Upper lobe of right lung (tissue), 1 donor: Measurements from ENCODE around the gene BSG. TPM values are rescaled to one million over a fixed set of nuclear protein-coding genes. Genes with fewer than 3 reads are reported as not detected.

Experiments used
- ATAC-seq: fragments of 200-7000 bp; cut with Tn5 transposase; one replicate; pipeline ENCODE4 v1.9.1; 2020; ENCODE audit warnings: mild to moderate bottlenecking, moderate library complexity
- DNase-seq: peaks from one replicate; pipeline ENCODE4 v3.0.0-alpha.2; 2020
- H3K27ac ChIP-seq: fragments of 200-600 bp; one replicate; pipeline ENCODE4 v1.8.0; 2022
- H3K27me3 ChIP-seq: fragments of 200-600 bp; one replicate; pipeline ENCODE4 v1.8.0; 2022; ENCODE audit warnings: mild to moderate bottlenecking
- H3K36me3 ChIP-seq: fragments of 200-600 bp; one replicate; pipeline ENCODE4 v1.8.0; 2022
- H3K4me1 ChIP-seq: fragments of 200-600 bp; one replicate; pipeline ENCODE4 v1.8.0; 2022
- H3K4me3 ChIP-seq: fragments of 200-600 bp; one replicate; pipeline ENCODE4 v1.8.0; 2022; ENCODE audit warnings: mild to moderate bottlenecking
- H3K9me3 ChIP-seq: fragments of 200-600 bp; one replicate; pipeline ENCODE4 v1.8.0; 2022
- intact Hi-C: fragments of 100-400 bp; cut with DNase I; formaldehyde crosslinking; loops from one replicate; pipeline ENCODE4 v1.11.0; 2022
- total RNA-seq: library from RNA; stranded (reverse); fragmentation: NEBNext Ultra II Directional; extraction: Animal tissue kit (Norgen Biotek cat#: 25700); gene quantifications from one replicate; pipeline ENCODE4 v1.2.1, GENCODE V29; 2021
- TF ChIP-seq, protein P1 (sequence below): fragments of 200-600 bp; IDR thresholded peaks from one replicate; pipeline ENCODE4 v1.8.0; 2022; ENCODE audit warnings: antibody characterized with exemption
- donor health status: DM: no; HTN: yes; CAD: no; lungs with severe emphysema.

Gene BSG
- total RNA-seq, 1 donor from 2014 or later: 359 TPM

DNA sequence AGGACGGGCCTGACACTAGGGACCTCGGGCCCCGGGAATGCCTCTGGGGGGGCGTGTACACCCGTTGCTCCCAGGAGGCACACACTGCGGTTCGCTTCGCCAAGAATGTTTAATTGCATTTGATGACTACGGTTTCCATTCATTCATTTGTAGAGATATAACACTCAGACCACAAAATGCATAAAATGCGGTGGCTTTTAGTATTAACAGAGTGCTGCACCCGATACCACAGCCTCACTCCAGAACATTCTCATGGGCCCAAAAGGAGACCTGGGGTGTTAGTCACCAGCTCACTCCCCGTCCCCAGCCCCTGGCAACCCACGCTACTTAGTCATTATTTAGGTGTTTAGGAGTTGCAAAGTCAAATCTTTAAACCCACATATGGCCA is 39.1 kb downstream of the BSG start:
- peaks cover 14% of the 10 kb centered on the region for H3K4me1 ChIP-seq
- no peaks in the 10 kb centered on the region for H3K27me3 ChIP-seq
- peak overlapping the region; percentile 36 for H3K4me3 ChIP-seq
- DNase-seq (no peak), ATAC-seq (no peak)
- TF ChIP-seq, protein P1, sequence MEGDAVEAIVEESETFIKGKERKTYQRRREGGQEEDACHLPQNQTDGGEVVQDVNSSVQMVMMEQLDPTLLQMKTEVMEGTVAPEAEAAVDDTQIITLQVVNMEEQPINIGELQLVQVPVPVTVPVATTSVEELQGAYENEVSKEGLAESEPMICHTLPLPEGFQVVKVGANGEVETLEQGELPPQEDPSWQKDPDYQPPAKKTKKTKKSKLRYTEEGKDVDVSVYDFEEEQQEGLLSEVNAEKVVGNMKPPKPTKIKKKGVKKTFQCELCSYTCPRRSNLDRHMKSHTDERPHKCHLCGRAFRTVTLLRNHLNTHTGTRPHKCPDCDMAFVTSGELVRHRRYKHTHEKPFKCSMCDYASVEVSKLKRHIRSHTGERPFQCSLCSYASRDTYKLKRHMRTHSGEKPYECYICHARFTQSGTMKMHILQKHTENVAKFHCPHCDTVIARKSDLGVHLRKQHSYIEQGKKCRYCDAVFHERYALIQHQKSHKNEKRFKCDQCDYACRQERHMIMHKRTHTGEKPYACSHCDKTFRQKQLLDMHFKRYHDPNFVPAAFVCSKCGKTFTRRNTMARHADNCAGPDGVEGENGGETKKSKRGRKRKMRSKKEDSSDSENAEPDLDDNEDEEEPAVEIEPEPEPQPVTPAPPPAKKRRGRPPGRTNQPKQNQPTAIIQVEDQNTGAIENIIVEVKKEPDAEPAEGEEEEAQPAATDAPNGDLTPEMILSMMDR: no peak
- peak overlapping the region; percentile 60 for H3K27ac ChIP-seq
- no peaks in the 10 kb centered on the region for H3K9me3 ChIP-seq
- intact Hi-C loops: no loop called here
- no peaks in the 10 kb centered on the region for H3K36me3 ChIP-seq

DNA sequence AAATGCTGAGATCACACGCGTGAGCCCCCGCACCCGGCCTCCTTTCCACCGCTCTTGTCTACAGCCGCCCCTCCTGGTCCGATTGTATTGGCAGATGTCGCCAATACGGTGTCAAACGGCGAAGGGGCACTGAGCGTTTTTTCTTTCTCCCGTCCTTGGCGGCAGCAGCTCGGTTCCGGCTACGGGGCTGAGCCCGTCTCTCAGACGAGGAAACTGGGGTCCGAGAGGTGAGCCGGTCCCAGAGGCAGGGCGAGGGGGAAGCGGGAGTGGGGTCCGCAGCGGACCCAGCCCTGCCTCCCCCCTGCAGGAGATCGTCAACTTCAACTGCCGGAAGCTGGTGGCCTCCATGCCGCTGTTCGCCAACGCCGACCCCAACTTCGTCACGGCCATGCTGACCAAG is 40.5 kb downstream of the BSG start:
- no peaks in the 10 kb centered on the region for H3K9me3 ChIP-seq
- no peaks in the 10 kb centered on the region for H3K36me3 ChIP-seq
- TF ChIP-seq, protein P1: no peak
- no peak overlapping the region for H3K4me3 ChIP-seq
- intact Hi-C loops: no loop called here
- H3K4me1 ChIP-seq: peaks cover 14% of the 10 kb centered on the region
- ATAC-seq: no peak
- no peak overlapping the region for H3K27ac ChIP-seq
- DNase-seq: no peak
- H3K27me3 ChIP-seq: no peaks in the 10 kb centered on the region

DNA sequence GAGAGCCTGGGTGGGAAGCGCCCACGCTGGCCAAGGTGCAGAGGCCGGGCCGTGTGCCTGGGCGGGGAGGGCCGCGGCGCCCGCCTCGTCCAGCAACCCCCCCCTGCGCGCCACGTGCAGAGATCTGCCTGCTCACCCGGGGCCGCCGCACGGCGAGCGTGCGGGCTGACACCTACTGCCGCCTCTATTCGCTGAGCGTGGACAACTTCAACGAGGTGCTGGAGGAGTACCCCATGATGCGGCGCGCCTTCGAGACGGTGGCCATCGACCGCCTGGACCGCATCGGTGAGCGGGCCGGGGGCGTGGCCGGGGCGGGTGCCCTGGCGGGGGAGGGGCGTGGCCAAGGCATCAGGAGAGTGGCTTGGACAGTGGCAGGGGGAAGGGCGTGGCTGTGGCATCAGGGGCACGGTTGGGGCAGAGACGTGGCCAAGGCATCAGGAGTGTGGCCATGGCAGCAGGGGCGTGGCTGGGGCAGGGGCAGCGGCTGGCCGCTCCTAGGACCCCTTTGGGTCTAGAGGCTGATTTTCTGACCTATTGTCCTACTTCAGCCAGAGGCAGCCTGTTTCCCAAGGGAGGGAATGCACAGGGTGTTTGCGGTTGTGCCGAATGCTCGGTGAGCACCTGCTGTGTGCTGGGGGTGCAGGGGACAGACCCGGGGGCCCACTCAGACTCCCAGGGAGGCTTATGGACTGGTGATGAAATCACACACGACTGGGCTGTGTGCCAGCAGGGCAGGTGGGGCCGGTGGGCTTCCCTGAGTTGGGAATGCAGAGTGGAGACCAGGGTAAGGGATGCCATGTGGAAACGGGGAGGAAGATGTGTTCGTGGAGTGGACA is 41.6 kb downstream of the BSG start:
- Histone ChIP-seq H3K36me3 (peaks cover 10% of the 10 kb centered on the region), H3K27me3 (no peaks in the 10 kb centered on the region), H3K27ac (no peak overlapping the region), H3K4me1 (peaks cover 14% of the 10 kb centered on the region), H3K4me3 (no peak overlapping the region), H3K9me3 (no peaks in the 10 kb centered on the region)
- intact Hi-C loops: no loop called here
- TF ChIP-seq, protein P1: no peak
- no peak for ATAC-seq
- no peak for DNase-seq

DNA sequence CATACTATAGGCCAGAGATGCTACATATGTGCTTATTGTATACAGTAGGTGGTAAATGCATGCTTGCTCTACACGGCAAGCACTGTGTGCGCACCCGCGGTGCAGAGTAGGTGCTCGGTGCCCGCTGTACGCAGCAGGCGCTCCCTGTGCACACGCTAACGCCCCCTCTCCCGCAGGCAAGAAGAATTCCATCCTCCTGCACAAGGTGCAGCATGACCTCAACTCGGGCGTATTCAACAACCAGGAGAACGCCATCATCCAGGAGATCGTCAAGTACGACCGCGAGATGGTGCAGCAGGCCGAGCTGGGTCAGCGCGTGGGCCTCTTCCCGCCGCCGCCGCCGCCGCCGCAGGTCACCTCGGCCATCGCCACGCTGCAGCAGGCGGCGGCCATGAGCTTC is 43.2 kb downstream of the BSG start:
- intact Hi-C loops: no loop called here
- H3K27ac ChIP-seq: no peak overlapping the region
- no peaks in the 10 kb centered on the region for H3K4me1 ChIP-seq
- ATAC-seq (peak; percentile 48), DNase-seq (no peak)
- TF ChIP-seq, protein P1: no peak
- no peaks in the 10 kb centered on the region for H3K27me3 ChIP-seq
- peaks cover 24% of the 10 kb centered on the region for H3K36me3 ChIP-seq
- no peaks in the 10 kb centered on the region for H3K9me3 ChIP-seq
- no peak overlapping the region for H3K4me3 ChIP-seq

DNA sequence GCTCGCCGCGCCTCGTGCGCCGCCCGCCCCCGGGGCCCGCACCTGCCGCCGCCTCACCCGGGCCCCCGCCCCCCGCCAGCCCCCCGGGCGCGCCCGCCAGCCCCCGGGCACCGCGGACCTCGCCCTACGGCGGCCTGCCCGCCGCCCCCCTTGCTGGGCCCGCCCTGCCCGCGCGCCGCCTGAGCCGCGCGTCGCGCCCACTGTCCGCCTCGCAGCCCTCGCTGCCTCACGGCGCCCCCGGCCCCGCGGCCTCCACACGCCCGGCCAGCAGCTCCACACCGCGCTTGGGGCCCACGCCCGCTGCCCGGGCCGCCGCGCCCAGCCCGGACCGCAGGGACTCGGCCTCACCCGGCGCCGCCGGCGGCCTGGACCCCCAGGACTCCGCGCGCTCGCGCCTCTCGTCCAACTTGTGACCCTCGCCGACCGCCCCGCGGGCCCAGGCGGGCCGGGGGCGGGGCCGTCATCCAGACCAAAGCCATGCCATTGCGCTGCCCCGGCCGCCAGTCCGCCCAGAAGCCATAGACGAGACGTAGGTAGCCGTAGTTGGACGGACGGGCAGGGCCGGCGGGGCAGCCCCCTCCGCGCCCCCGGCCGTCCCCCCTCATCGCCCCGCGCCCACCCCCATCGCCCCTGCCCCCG is 43.8 kb downstream of the BSG start:
- peaks cover 24% of the 10 kb centered on the region for H3K36me3 ChIP-seq
- intact Hi-C loops: no loop called here
- DNase-seq (no peak), ATAC-seq (no peak)
- TF ChIP-seq, protein P1: no peak
- H3K9me3 ChIP-seq: no peaks in the 10 kb centered on the region
- H3K27ac ChIP-seq: no peak overlapping the region
- no peaks in the 10 kb centered on the region for H3K4me1 ChIP-seq
- H3K27me3 ChIP-seq: no peaks in the 10 kb centered on the region
- H3K4me3 ChIP-seq: no peak overlapping the region
